ENCODE results near the gene HECTD2.

GRCh38 chr10:91559169-91559568 lies 149.0 kb downstream of the HECTD2 start:
- TF ChIP-seq, protein P1, sequence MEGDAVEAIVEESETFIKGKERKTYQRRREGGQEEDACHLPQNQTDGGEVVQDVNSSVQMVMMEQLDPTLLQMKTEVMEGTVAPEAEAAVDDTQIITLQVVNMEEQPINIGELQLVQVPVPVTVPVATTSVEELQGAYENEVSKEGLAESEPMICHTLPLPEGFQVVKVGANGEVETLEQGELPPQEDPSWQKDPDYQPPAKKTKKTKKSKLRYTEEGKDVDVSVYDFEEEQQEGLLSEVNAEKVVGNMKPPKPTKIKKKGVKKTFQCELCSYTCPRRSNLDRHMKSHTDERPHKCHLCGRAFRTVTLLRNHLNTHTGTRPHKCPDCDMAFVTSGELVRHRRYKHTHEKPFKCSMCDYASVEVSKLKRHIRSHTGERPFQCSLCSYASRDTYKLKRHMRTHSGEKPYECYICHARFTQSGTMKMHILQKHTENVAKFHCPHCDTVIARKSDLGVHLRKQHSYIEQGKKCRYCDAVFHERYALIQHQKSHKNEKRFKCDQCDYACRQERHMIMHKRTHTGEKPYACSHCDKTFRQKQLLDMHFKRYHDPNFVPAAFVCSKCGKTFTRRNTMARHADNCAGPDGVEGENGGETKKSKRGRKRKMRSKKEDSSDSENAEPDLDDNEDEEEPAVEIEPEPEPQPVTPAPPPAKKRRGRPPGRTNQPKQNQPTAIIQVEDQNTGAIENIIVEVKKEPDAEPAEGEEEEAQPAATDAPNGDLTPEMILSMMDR (conservative IDR thresholded peaks at IDR 0.05): no peak
- TF ChIP-seq ZFX (IDR thresholded peaks at IDR 0.05): no peak
